ENCODE measurements around the gene CCNJ.

CCNJ gene

DNA sequence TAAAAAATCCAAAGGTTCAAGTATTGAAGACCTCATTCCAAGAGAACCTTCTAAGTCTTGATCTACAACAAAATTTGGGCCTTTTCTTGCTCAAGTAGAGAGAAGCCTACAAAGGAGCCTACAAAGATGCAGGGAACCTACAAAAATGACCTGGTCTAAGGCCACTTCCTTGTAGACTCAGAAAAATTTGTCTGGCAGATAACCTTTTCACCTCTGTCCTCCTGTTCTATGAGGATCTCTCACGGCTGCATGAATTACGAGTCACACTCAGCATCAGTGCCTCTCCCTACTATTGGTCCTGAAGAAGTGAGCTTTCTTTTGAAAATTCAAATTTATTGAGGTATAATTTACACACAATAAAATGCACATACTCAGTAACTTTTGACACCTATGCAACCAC lies 29.3 kb downstream of the CCNJ start:
- CTCF ChIA-PET = interaction anchor here (0.6 kb wide), 1 partner anchor 157 kb away, joined by 3 read pairs; no protein-coding TSS in a partner anchor
- TF ChIP-seq ZBTB8A (tag by site-specific recombination; IDR thresholded peaks at IDR 0.05) = no peak
- no peak for TF ChIP-seq HOXD13 (CRISPR knock-in tag; IDR thresholded peaks at IDR 0.05; ENCODE audit: borderline replicate concordance)
- TF ChIP-seq, protein P1, sequence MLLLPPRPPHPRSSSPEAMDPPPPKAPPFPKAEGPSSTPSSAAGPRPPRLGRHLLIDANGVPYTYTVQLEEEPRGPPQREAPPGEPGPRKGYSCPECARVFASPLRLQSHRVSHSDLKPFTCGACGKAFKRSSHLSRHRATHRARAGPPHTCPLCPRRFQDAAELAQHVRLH (tag by site-specific recombination; IDR thresholded peaks at IDR 0.05) = no peak
- TF ChIP-seq, protein P2, sequence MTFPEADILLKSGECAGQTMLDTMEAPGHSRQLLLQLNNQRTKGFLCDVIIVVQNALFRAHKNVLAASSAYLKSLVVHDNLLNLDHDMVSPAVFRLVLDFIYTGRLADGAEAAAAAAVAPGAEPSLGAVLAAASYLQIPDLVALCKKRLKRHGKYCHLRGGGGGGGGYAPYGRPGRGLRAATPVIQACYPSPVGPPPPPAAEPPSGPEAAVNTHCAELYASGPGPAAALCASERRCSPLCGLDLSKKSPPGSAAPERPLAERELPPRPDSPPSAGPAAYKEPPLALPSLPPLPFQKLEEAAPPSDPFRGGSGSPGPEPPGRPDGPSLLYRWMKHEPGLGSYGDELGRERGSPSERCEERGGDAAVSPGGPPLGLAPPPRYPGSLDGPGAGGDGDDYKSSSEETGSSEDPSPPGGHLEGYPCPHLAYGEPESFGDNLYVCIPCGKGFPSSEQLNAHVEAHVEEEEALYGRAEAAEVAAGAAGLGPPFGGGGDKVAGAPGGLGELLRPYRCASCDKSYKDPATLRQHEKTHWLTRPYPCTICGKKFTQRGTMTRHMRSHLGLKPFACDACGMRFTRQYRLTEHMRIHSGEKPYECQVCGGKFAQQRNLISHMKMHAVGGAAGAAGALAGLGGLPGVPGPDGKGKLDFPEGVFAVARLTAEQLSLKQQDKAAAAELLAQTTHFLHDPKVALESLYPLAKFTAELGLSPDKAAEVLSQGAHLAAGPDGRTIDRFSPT (tag by site-specific recombination; IDR thresholded peaks at IDR 0.05) = no peak
- TF ChIP-seq ZNF223 (tag by site-specific recombination; IDR thresholded peaks at IDR 0.05) = no peak
- no peak for TF ChIP-seq ZBTB7A (tag by site-specific recombination; IDR thresholded peaks at IDR 0.05; ENCODE audit: low read depth)
- no peak for TF ChIP-seq ZNF248 (tag by site-specific recombination; IDR thresholded peaks at IDR 0.05)
- TF ChIP-seq ZFHX2 (tag by site-specific recombination; conservative IDR thresholded peaks at IDR 0.05) = no peak
- TF ChIP-seq ZNF335 (tag by site-specific recombination; conservative IDR thresholded peaks at IDR 0.05) = no peak
- no peak for TF ChIP-seq ZNF404 (tag by site-specific recombination; IDR thresholded peaks at IDR 0.05)
- TF ChIP-seq ZSCAN23 (tag by site-specific recombination; IDR thresholded peaks at IDR 0.05) = no peak
- TF ChIP-seq ZNF48 (tag by site-specific recombination; IDR thresholded peaks at IDR 0.05) = no peak
- TF ChIP-seq ZIC2 (tag by site-specific recombination; IDR thresholded peaks at IDR 0.05) = no peak
- TF ChIP-seq, protein P3, sequence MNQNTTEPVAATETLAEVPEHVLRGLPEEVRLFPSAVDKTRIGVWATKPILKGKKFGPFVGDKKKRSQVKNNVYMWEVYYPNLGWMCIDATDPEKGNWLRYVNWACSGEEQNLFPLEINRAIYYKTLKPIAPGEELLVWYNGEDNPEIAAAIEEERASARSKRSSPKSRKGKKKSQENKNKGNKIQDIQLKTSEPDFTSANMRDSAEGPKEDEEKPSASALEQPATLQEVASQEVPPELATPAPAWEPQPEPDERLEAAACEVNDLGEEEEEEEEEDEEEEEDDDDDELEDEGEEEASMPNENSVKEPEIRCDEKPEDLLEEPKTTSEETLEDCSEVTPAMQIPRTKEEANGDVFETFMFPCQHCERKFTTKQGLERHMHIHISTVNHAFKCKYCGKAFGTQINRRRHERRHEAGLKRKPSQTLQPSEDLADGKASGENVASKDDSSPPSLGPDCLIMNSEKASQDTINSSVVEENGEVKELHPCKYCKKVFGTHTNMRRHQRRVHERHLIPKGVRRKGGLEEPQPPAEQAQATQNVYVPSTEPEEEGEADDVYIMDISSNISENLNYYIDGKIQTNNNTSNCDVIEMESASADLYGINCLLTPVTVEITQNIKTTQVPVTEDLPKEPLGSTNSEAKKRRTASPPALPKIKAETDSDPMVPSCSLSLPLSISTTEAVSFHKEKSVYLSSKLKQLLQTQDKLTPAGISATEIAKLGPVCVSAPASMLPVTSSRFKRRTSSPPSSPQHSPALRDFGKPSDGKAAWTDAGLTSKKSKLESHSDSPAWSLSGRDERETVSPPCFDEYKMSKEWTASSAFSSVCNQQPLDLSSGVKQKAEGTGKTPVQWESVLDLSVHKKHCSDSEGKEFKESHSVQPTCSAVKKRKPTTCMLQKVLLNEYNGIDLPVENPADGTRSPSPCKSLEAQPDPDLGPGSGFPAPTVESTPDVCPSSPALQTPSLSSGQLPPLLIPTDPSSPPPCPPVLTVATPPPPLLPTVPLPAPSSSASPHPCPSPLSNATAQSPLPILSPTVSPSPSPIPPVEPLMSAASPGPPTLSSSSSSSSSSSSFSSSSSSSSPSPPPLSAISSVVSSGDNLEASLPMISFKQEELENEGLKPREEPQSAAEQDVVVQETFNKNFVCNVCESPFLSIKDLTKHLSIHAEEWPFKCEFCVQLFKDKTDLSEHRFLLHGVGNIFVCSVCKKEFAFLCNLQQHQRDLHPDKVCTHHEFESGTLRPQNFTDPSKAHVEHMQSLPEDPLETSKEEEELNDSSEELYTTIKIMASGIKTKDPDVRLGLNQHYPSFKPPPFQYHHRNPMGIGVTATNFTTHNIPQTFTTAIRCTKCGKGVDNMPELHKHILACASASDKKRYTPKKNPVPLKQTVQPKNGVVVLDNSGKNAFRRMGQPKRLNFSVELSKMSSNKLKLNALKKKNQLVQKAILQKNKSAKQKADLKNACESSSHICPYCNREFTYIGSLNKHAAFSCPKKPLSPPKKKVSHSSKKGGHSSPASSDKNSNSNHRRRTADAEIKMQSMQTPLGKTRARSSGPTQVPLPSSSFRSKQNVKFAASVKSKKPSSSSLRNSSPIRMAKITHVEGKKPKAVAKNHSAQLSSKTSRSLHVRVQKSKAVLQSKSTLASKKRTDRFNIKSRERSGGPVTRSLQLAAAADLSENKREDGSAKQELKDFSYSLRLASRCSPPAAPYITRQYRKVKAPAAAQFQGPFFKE (tag by site-specific recombination; IDR thresholded peaks at IDR 0.05; ENCODE audit: borderline replicate concordance) = no peak
- TF ChIP-seq, protein P4, sequence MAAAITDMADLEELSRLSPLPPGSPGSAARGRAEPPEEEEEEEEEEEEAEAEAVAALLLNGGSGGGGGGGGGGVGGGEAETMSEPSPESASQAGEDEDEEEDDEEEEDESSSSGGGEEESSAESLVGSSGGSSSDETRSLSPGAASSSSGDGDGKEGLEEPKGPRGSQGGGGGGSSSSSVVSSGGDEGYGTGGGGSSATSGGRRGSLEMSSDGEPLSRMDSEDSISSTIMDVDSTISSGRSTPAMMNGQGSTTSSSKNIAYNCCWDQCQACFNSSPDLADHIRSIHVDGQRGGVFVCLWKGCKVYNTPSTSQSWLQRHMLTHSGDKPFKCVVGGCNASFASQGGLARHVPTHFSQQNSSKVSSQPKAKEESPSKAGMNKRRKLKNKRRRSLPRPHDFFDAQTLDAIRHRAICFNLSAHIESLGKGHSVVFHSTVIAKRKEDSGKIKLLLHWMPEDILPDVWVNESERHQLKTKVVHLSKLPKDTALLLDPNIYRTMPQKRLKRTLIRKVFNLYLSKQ (tag by site-specific recombination; IDR thresholded peaks at IDR 0.05; ENCODE audit: borderline replicate concordance) = no peak
- TF ChIP-seq ZNF146 (tag by site-specific recombination; IDR thresholded peaks at IDR 0.05) = no peak
- no peak for TF ChIP-seq ZNF701 (tag by site-specific recombination; IDR thresholded peaks at IDR 0.05)
- Histone ChIP-seq H3K36me3 (ENCODE audit: control insufficient read depth in 2 of 2, insufficient read depth in 1 of 2, low read length in 2 of 2) (no peaks in the 10 kb centered on the region; a peak in 1 of 3 replicates), H3K4me1 (ENCODE audit: control insufficient read depth, insufficient read depth, low read length) (peaks cover 3% of the 10 kb centered on the region), H3K4me3 (ENCODE audit: low read depth, low read length) (no peak overlapping the region), H3K27ac (ENCODE audit: extremely low read depth, low read depth, low read length) (no peak overlapping the region), H3K9me3 (ENCODE audit: control insufficient read depth, insufficient read depth, low read depth, low read length) (no peaks in the 10 kb centered on the region)
- POLR2A ChIA-PET = no interaction called here
